A673 (cell line): ENCODE measurements around the gene USP31. TPM values are rescaled to one million over a fixed set of nuclear protein-coding genes. Genes with fewer than 3 reads are reported as not detected.
A peak's percentile ranks its signal among the peaks of the same experiment; 100 is the strongest.

Experiments used
- BruUV-seq: library from RNA; stranded (reverse); fragments of 400-500 nt; replicated peaks from 2 replicates; lab custom pipeline; 2021; lab: Mats Ljungman, UMichigan
- CTCF ChIA-PET: fragments of 300-600 bp; sonication (Branson Sonifier 250); formaldehyde crosslinking; loops from one replicate; lab custom pipeline; 2022; ENCODE audit warnings: antibody characterized with exemption; lab: Charles Lee
- POLR2A ChIA-PET: fragments of 300-600 bp; sonication (Branson Sonifier 250); formaldehyde crosslinking; loops from one replicate; lab custom pipeline; 2022; ENCODE audit warnings: antibody characterized with exemption; ENCODE audit not compliant: low non-redundant PET; lab: Charles Lee
- DNase-seq: peaks from one replicate; pipeline ENCODE4 v3.0.0-alpha.2; 2015; ENCODE audit warnings: low spot score
- H3K27ac ChIP-seq: fragments of 200-600 bp; sonication (generic); 2 replicates; pipeline ENCODE4 v1.5.1; 2016; ENCODE audit warnings: mixed run types, low read depth, mild to moderate bottlenecking, mixed read lengths, antibody characterized with exemption, low read length; ENCODE audit not compliant: poor library complexity, severe bottlenecking
- H3K27me3 ChIP-seq: fragments of 200-600 bp; sonication (generic); replicated peaks from 2 replicates; pipeline ENCODE4 v1.6.1; 2017; ENCODE audit warnings: mixed run types, low read depth, mild to moderate bottlenecking, mixed read lengths, antibody characterized with exemption, low read length; ENCODE audit not compliant: insufficient read depth, poor library complexity
- H3K36me3 ChIP-seq: fragments of 200-600 bp; sonication (generic); 2 replicates; pipeline ENCODE4 v1.6.1; 2016; ENCODE audit warnings: mixed run types, mild to moderate bottlenecking, mixed read lengths, antibody characterized with exemption, low read length; ENCODE audit not compliant: insufficient read depth, poor library complexity, severe bottlenecking
- H3K4me1 ChIP-seq: fragments of 200-600 bp; sonication (generic); 2 replicates; pipeline ENCODE4 v1.6.1; 2017; ENCODE audit warnings: mixed run types, mild to moderate bottlenecking, mixed read lengths, antibody characterized with exemption, low read length; ENCODE audit not compliant: insufficient read depth, poor library complexity, severe bottlenecking
- H3K4me3 ChIP-seq: fragments of 200-600 bp; sonication (generic); 2 replicates; pipeline ENCODE4 v1.5.1; 2016; ENCODE audit warnings: low read depth, mixed run types, mild to moderate bottlenecking, mixed read lengths, low read length; ENCODE audit not compliant: poor library complexity, severe bottlenecking
- H3K9me3 ChIP-seq: fragments of 200-600 bp; sonication (generic); 2 replicates; pipeline ENCODE4 v1.6.1; 2016; ENCODE audit warnings: mixed run types, low read depth, mild to moderate bottlenecking, mixed read lengths, antibody characterized with exemption, low read length; ENCODE audit not compliant: poor library complexity, severe bottlenecking
- CTCF ChIP-seq: fragments of 300-800, 200-600 bp; sonication (generic); conservative IDR thresholded peaks from 2 replicates; pipeline ENCODE4 v1.5.1; 2017; ENCODE audit warnings: low read depth, mild to moderate bottlenecking, antibody characterized with exemption, low read length, moderate library complexity, mixed read lengths
- EZH2 ChIP-seq: fragments of 200-600 bp; sonication (generic); IDR thresholded peaks from 2 replicates; pipeline ENCODE4 v1.6.1; 2017; ENCODE audit warnings: borderline replicate concordance, low read depth, mild to moderate bottlenecking, mixed read lengths, antibody characterized with exemption, low read length; ENCODE audit not compliant: poor library complexity, severe bottlenecking
- intact Hi-C: fragments of 100-400 bp; cut with micrococcal nuclease; formaldehyde crosslinking; loops from one replicate; pipeline ENCODE4 v1.10.0; 2022; ENCODE audit not compliant: unreplicated experiment
- total RNA-seq: library from RNA; stranded (reverse); gene quantifications from 2 replicates; pipeline ENCODE4 v1.2.3, GENCODE V29; 2021

The USP31 gene
- total RNA-seq, 1 experiment from 2014 or later, result 34.4 TPM

- H3K27ac ChIP-seq, result no peak overlapping the region
- TF ChIP-seq CTCF, result no peak
- TF ChIP-seq EZH2, result no peak
- ChIA-PET POLR2A (no interaction called here), CTCF (no interaction called here)
- intact Hi-C loops, result no loop called here
- no peaks in the 10 kb centered on the region for H3K27me3 ChIP-seq
- peaks cover 25% of the 10 kb centered on the region for H3K4me1 ChIP-seq
- peaks cover 10% of the 10 kb centered on the region for H3K9me3 ChIP-seq
- no peak for DNase-seq
- H3K4me3 ChIP-seq, result no peak overlapping the region
- no TSS peak for BruUV-seq
- H3K36me3 ChIP-seq, result no peaks in the 10 kb centered on the region
Measured at GRCh38 chr16:23137256-23137655, 12.0 kb downstream of the USP31 start.

GRCh38 chr16:23134274-23134673, 15.0 kb downstream of the USP31 start:
- Histone ChIP-seq H3K4me3 (no peak overlapping the region), H3K9me3 (peaks cover 10% of the 10 kb centered on the region), H3K4me1 (peaks cover 46% of the 10 kb centered on the region), H3K27me3 (no peaks in the 10 kb centered on the region), H3K36me3 (no peaks in the 10 kb centered on the region), H3K27ac (no peak overlapping the region)
- DNase-seq, result no peak
- no TSS peak for BruUV-seq
- TF ChIP-seq CTCF, result no peak
- no peak for TF ChIP-seq EZH2
- POLR2A ChIA-PET, result no interaction called here
- intact Hi-C loops, result no loop called here
- CTCF ChIA-PET, result interaction anchor here (0.6 kb wide), 1 partner anchor 1425 kb away, joined by 5 read pairs; no protein-coding TSS in a partner anchor

GRCh38 chr16:23132775-23133463, 16.3 kb downstream of the USP31 start:
- TF ChIP-seq CTCF (no peak), EZH2 (no peak)
- no peaks in the 10 kb centered on the region for H3K36me3 ChIP-seq
- no peaks in the 10 kb centered on the region for H3K27me3 ChIP-seq
- intact Hi-C loops, result no loop called here
- no TSS peak for BruUV-seq
- POLR2A ChIA-PET, result interaction anchor here (0.6 kb wide), 1 partner anchor 11 kb away, joined by 10 read pairs; no protein-coding TSS in a partner anchor
- H3K9me3 ChIP-seq, result peaks cover 10% of the 10 kb centered on the region
- DNase-seq, result peak; percentile 50
- peak overlapping the region; percentile 77 for H3K27ac ChIP-seq
- CTCF ChIA-PET, result no interaction called here
- H3K4me1 ChIP-seq, result peaks cover 49% of the 10 kb centered on the region
- peak overlapping the region; percentile 32 for H3K4me3 ChIP-seq
